SK-N-SH treated with all-trans-retinoic acid at 6 μM for 48 hours (cell line): Measurements from ENCODE around the gene MAGEC2.

Experiments used
- ATAC-seq: fragments of 200-7000 bp; cut with Tn5 transposase; 3 replicates; pipeline ENCODE4 v1.9.1; 2020; ENCODE audit warnings: mild to moderate bottlenecking, moderate library complexity
- ARNTL ChIP-seq: fragments of 450-650 bp; formaldehyde crosslinking; IDR thresholded peaks from 2 replicates; pipeline ENCODE4 v1.5.0; 2020; ENCODE audit warnings: low read depth, mild to moderate bottlenecking, moderate library complexity, borderline replicate concordance
- BACH2 ChIP-seq: fragments of 250-450 bp; sonication (Bioruptor Pico); IDR thresholded peaks from 2 replicates; pipeline ENCODE4 v1.9.0; 2021; ENCODE audit warnings: mild to moderate bottlenecking, borderline replicate concordance
- CSDC2 ChIP-seq: fragments of 250-450 bp; sonication (Bioruptor Pico); IDR thresholded peaks from 2 replicates; pipeline ENCODE4 v1.5.0; 2020; ENCODE audit warnings: mild to moderate bottlenecking, moderate library complexity
- CSRNP3 ChIP-seq: fragments of 250-450 bp; sonication (Bioruptor Pico); IDR thresholded peaks from 2 replicates; pipeline ENCODE4 v1.5.1; 2021; ENCODE audit warnings: mild to moderate bottlenecking, moderate library complexity
- ESRRG ChIP-seq: fragments of 250-450 bp; sonication (Bioruptor Pico); IDR thresholded peaks from 2 replicates; pipeline ENCODE4 v1.6.1; 2021; ENCODE audit warnings: mild to moderate bottlenecking
- GLIS3 ChIP-seq: fragments of 250-450 bp; sonication (Bioruptor Pico); IDR thresholded peaks from 2 replicates; pipeline ENCODE4 v1.5.0; 2020; ENCODE audit warnings: mild to moderate bottlenecking, moderate library complexity
- ISL1 ChIP-seq: fragments of 250-450 bp; sonication (Bioruptor Pico); IDR thresholded peaks from 2 replicates; pipeline ENCODE4 v2.1.2; 2022; ENCODE audit warnings: mild to moderate bottlenecking, moderate library complexity
- OSR1 ChIP-seq: fragments of 250-450 bp; sonication (Bioruptor Pico); IDR thresholded peaks from 2 replicates; pipeline ENCODE4 v1.8.0; 2022; ENCODE audit warnings: moderate library complexity, mild to moderate bottlenecking, inconsistent platforms
- PATZ1 ChIP-seq: fragments of 250-450 bp; sonication (Bioruptor Pico); IDR thresholded peaks from 2 replicates; pipeline ENCODE4 v1.8.0; 2020; ENCODE audit warnings: mild to moderate bottlenecking, moderate library complexity, borderline replicate concordance
- POU6F1 ChIP-seq: fragments of 250-450 bp; sonication (Bioruptor Pico); IDR thresholded peaks from 2 replicates; pipeline ENCODE4 v1.8.0; 2021; ENCODE audit warnings: low read depth, mild to moderate bottlenecking, moderate library complexity, borderline replicate concordance
- PPARA ChIP-seq: fragments of 250-450 bp; sonication (Bioruptor Pico); IDR thresholded peaks from 2 replicates; pipeline ENCODE4 v1.5.0; 2020; ENCODE audit warnings: mild to moderate bottlenecking, borderline replicate concordance
- RARB ChIP-seq: fragments of 250-450 bp; sonication (Bioruptor Pico); IDR thresholded peaks from 2 replicates; pipeline ENCODE4 v1.8.0; 2021; ENCODE audit warnings: mild to moderate bottlenecking, moderate library complexity
- SNAI2 ChIP-seq: fragments of 250-450 bp; sonication (Bioruptor Pico); IDR thresholded peaks from 2 replicates; pipeline ENCODE4 v1.5.0; 2020; ENCODE audit warnings: mild to moderate bottlenecking, moderate library complexity
- TCF4 ChIP-seq: fragments of 250-450 bp; sonication (Bioruptor Pico); IDR thresholded peaks from 2 replicates; pipeline ENCODE4 v1.8.0; 2021; ENCODE audit warnings: mild to moderate bottlenecking, moderate library complexity, borderline replicate concordance
- TOX ChIP-seq: fragments of 250-450 bp; sonication (Bioruptor Pico); IDR thresholded peaks from 2 replicates; pipeline ENCODE4 v1.8.0; 2021; ENCODE audit warnings: mild to moderate bottlenecking, moderate library complexity, borderline replicate concordance
- TSHZ2 ChIP-seq: fragments of 250-450 bp; sonication (Bioruptor Pico); IDR thresholded peaks from 2 replicates; pipeline ENCODE4 v1.5.0; 2020; ENCODE audit warnings: mild to moderate bottlenecking, moderate library complexity
- ZC3H10 ChIP-seq: fragments of 250-450 bp; sonication (Bioruptor Pico); IDR thresholded peaks from 2 replicates; pipeline ENCODE4 v1.5.1; 2021; ENCODE audit warnings: mild to moderate bottlenecking, moderate library complexity
- ZFP3 ChIP-seq: fragments of 250-450 bp; sonication (Bioruptor Pico); IDR thresholded peaks from 2 replicates; pipeline ENCODE4 v1.5.0; 2020; ENCODE audit warnings: mild to moderate bottlenecking, moderate library complexity
- ZFP30 ChIP-seq: fragments of 450-650 bp; formaldehyde crosslinking; IDR thresholded peaks from 2 replicates; pipeline ENCODE4 v1.5.0; 2022; ENCODE audit warnings: mild to moderate bottlenecking, moderate library complexity
- ZNF565 ChIP-seq: fragments of 450-650 bp; formaldehyde crosslinking; conservative IDR thresholded peaks from 2 replicates; pipeline ENCODE4 v1.5.0; 2020; ENCODE audit warnings: low read depth, mild to moderate bottlenecking, moderate library complexity
- ZNF70 ChIP-seq: fragments of 450-650 bp; formaldehyde crosslinking; IDR thresholded peaks from 2 replicates; pipeline ENCODE4 v1.5.0; 2020; ENCODE audit warnings: mild to moderate bottlenecking, moderate library complexity
- ZNF8 ChIP-seq: fragments of 450-650 bp; formaldehyde crosslinking; IDR thresholded peaks from 2 replicates; pipeline ENCODE4 v1.5.0; 2020; ENCODE audit warnings: mild to moderate bottlenecking, moderate library complexity
- TF ChIP-seq, protein P1 (sequence below): fragments of 250-450 bp; sonication (Bioruptor Pico); IDR thresholded peaks from 2 replicates; pipeline ENCODE4 v1.5.1; 2020; ENCODE audit warnings: low read depth, mild to moderate bottlenecking, moderate library complexity

The MAGEC2 gene

GRCh38 chrX:142186103-142186502, 19.0 kb downstream of the MAGEC2 start (continued):
- no peak for TF ChIP-seq CSRNP3 (CRISPR knock-in tag)
- no peak for TF ChIP-seq TOX
- no peak for TF ChIP-seq RARB (CRISPR knock-in tag)
- TF ChIP-seq PATZ1, result no peak
- no peak for TF ChIP-seq TCF4 (CRISPR knock-in tag)
- no peak for TF ChIP-seq ZNF70 (CRISPR knock-in tag)
- TF ChIP-seq ZNF565, result no peak
- TF ChIP-seq SNAI2 (CRISPR knock-in tag), result no peak
- TF ChIP-seq ZC3H10 (CRISPR knock-in tag), result no peak
- no peak for TF ChIP-seq OSR1

- TF ChIP-seq ESRRG (no peak), SNAI2 (CRISPR knock-in tag) (no peak), POU6F1 (CRISPR knock-in tag) (no peak), ZFP3 (CRISPR knock-in tag) (no peak), TSHZ2 (CRISPR knock-in tag) (no peak), GLIS3 (CRISPR knock-in tag) (no peak), PPARA (CRISPR knock-in tag) (no peak), TOX (no peak), PATZ1 (no peak), BACH2 (CRISPR knock-in tag) (no peak), CSDC2 (CRISPR knock-in tag) (no peak)
- TF ChIP-seq, all 23 proteins: peak for 0
- ATAC-seq, result no peak
Measured at GRCh38 chrX:142184756-142185602, 20.1 kb downstream of the MAGEC2 start.

DNA sequence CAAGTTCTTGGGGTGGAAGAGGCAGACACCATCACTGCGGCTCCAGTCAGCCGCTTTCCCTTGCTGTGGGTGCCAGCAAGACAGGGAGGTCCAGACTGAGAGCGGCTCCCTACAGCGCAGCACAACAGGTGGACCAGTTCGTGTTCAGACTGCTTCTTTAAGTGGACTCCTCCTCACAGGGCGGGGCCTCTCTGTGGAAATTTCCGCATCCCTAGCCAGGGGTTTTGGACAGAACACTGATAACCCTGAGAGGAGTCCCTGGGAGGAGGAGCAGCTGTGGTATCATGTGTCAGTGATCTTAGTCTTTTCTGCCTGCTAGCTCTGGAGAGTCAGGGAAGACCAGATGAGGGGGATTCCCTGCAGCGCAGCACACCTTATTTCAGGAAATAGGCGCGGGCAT, 48.5 kb downstream of the MAGEC2 start:
- ATAC-seq, result no peak
- TF ChIP-seq PPARA (CRISPR knock-in tag) (no peak), ESRRG (no peak), ISL1 (CRISPR knock-in tag) (no peak), CSDC2 (CRISPR knock-in tag) (no peak), ARNTL (CRISPR knock-in tag) (no peak), ZNF8 (CRISPR knock-in tag) (no peak), OSR1 (no peak), ZC3H10 (CRISPR knock-in tag) (no peak), TOX (no peak), PATZ1 (no peak), CSRNP3 (CRISPR knock-in tag) (no peak), ZNF565 (no peak), ZFP30 (CRISPR knock-in tag) (no peak)
- TF ChIP-seq, protein P1, sequence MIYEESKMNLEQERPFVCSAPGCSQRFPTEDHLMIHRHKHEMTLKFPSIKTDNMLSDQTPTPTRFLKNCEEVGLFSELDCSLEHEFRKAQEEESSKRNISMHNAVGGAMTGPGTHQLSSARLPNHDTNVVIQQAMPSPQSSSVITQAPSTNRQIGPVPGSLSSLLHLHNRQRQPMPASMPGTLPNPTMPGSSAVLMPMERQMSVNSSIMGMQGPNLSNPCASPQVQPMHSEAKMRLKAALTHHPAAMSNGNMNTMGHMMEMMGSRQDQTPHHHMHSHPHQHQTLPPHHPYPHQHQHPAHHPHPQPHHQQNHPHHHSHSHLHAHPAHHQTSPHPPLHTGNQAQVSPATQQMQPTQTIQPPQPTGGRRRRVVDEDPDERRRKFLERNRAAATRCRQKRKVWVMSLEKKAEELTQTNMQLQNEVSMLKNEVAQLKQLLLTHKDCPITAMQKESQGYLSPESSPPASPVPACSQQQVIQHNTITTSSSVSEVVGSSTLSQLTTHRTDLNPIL (CRISPR knock-in tag), result no peak
